Testis (tissue), 3 donors: ENCODE measurements around the gene CADPS2. TPM values are rescaled to one million over a fixed set of nuclear protein-coding genes. Genes with fewer than 3 reads are reported as not detected.

Experiments used
- DNase-seq: peaks from one replicate; pipeline ENCODE4 v3.0.0-alpha.2; 2019
- H3K27ac ChIP-seq, 2 donors: fragments of 200-600 bp; sonication (generic); one replicate each; pipeline ENCODE4 v1.5.1; 2019
- H3K27me3 ChIP-seq: fragments of 200-600 bp; sonication (generic); one replicate; pipeline ENCODE4 v1.5.1; 2019
- H3K36me3 ChIP-seq: fragments of 200-600 bp; sonication (generic); one replicate; pipeline ENCODE4 v1.5.1; 2017; ENCODE audit warnings: low read depth; ENCODE audit errors: missing control alignments
- H3K4me1 ChIP-seq: fragments of 200-600 bp; sonication (generic); one replicate; pipeline ENCODE4 v1.5.1; 2019
- H3K4me3 ChIP-seq, 2 donors: fragments of 200-600 bp; sonication (generic); one replicate each; pipeline ENCODE4 v1.5.1; 2017 to 2019
- H3K9me3 ChIP-seq: fragments of 200-600 bp; sonication (generic); one replicate; pipeline ENCODE4 v1.5.1; 2017
- CTCF ChIP-seq, 3 experiments: fragments of 450-650 bp in 2 of 3; fragments of 200-600 bp in 1 of 3; sonication (generic) in 1 of 3; IDR thresholded peaks; one replicate each; pipeline ENCODE4 v1.5.1; 2016 to 2019; ENCODE audit warnings: antibody characterized with exemption in 3 of 3, mild to moderate bottlenecking in 2 of 3, moderate library complexity in 1 of 3
- POLR2A ChIP-seq: fragments of 450-650 bp; IDR thresholded peaks from one replicate; pipeline ENCODE4 v1.6.1; 2017; ENCODE audit warnings: antibody characterized with exemption, mild to moderate bottlenecking, moderate library complexity
- WGBS, 2 donors: methylation state at CpG; one replicate each; pipeline ENCODE4 v1.1.5; 2018; 5-methylcytosine and 5-hydroxymethylcytosine counted together
- intact Hi-C: fragments of 100-400 bp; cut with DNase I; formaldehyde crosslinking; loops from one replicate; pipeline ENCODE4 v1.15.1; 2023; ENCODE audit warnings: low total_unique reads
- polyA plus RNA-seq: library from polyadenylated mRNA; stranded (reverse); fragments of 350-450 nt; fragmentation: Illumina TruSeq; extraction: RNeasy Lipid Tissue Mini Kit (QIAGEN cat#74804); gene quantifications from one replicate; pipeline ENCODE4 v1.2.3, GENCODE V29; 2014; ENCODE audit warnings: low read depth, low replicate concordance; ENCODE audit not compliant: insufficient read depth
- total RNA-seq, 2 donors: library from RNA; depleted of rRNA; stranded (reverse); fragments of >200 nt; gene quantifications; one replicate each; pipeline ENCODE4 v1.2.3, GENCODE V29; 2016

The CADPS2 gene
- total and polyA plus RNA-seq, 3 donors from 2014 or later: 6.0 to 9.9 (median 9.3) TPM

- Histone ChIP-seq H3K4me3 (no peak overlapping the region), H3K27ac (no peak overlapping the region), H3K36me3 (no peaks in the 10 kb centered on the region), H3K9me3 (no peaks in the 10 kb centered on the region), H3K4me1 (no peaks in the 10 kb centered on the region), H3K27me3 (no peaks in the 10 kb centered on the region)
- DNase-seq: no peak
- intact Hi-C loops: no loop called here
- TF ChIP-seq POLR2A (no peak), CTCF (IDR thresholded peaks at IDR 0.05) (no peak)
- WGBS, 2 donors: 83 to 86% methylated on average over 3 of the region's 3 CpGs
Measured at GRCh38 chr7:122864838-122865237, 21.4 kb downstream of the CADPS2 start.

- no peak overlapping the region for H3K27ac ChIP-seq
- no peaks in the 10 kb centered on the region for H3K9me3 ChIP-seq
- intact Hi-C loops: no loop called here
- no peak overlapping the region for H3K4me3 ChIP-seq
- H3K4me1 ChIP-seq: no peaks in the 10 kb centered on the region
- DNase-seq: no peak
- no peaks in the 10 kb centered on the region for H3K27me3 ChIP-seq
- WGBS, 2 donors: 97% methylated on average over 2 of the region's 2 CpGs
- TF ChIP-seq CTCF (IDR thresholded peaks at IDR 0.05) (no peak), POLR2A (no peak)
- no peaks in the 10 kb centered on the region for H3K36me3 ChIP-seq
Measured at GRCh38 chr7:122864016-122864415, 22.2 kb downstream of the CADPS2 start.

GRCh38 chr7:122858320-122858719 is 27.9 kb downstream of the CADPS2 start:
- intact Hi-C loops: no loop called here
- WGBS, 2 donors: 76 to 79% methylated on average over 3 of the region's 3 CpGs
- DNase-seq: no peak

GRCh38 chr7:122850528-122850927 is 35.7 kb downstream of the CADPS2 start:
- Histone ChIP-seq H3K9me3 (no peaks in the 10 kb centered on the region), H3K27me3 (no peaks in the 10 kb centered on the region), H3K36me3 (no peaks in the 10 kb centered on the region), H3K4me3 (no peak overlapping the region), H3K27ac (no peak overlapping the region), H3K4me1 (no peaks in the 10 kb centered on the region)
- intact Hi-C loops: no loop called here
- TF ChIP-seq CTCF (IDR thresholded peaks at IDR 0.05): no peak
- no peak for DNase-seq

More at GRCh38 chr7:122858320-122858719, 27.9 kb downstream of the CADPS2 start:
- Histone ChIP-seq H3K36me3 (no peaks in the 10 kb centered on the region), H3K9me3 (no peaks in the 10 kb centered on the region), H3K27me3 (no peaks in the 10 kb centered on the region), H3K27ac (no peak overlapping the region), H3K4me3 (no peak overlapping the region), H3K4me1 (no peaks in the 10 kb centered on the region)
- TF ChIP-seq CTCF (IDR thresholded peaks at IDR 0.05) (no peak), POLR2A (no peak)

GRCh38 chr7:122849957-122850328 is 36.3 kb downstream of the CADPS2 start:
- intact Hi-C loops: no loop called here
- WGBS, 2 donors: 82 to 83% methylated on average over 2 to 3 of the region's 3 CpGs
- TF ChIP-seq POLR2A (no peak), CTCF (IDR thresholded peaks at IDR 0.05) (no peak)
- no peak for DNase-seq
- H3K27ac ChIP-seq: no peak overlapping the region
- no peaks in the 10 kb centered on the region for H3K9me3 ChIP-seq
- H3K27me3 ChIP-seq: no peaks in the 10 kb centered on the region
- no peaks in the 10 kb centered on the region for H3K4me1 ChIP-seq
- no peak overlapping the region for H3K4me3 ChIP-seq
- no peaks in the 10 kb centered on the region for H3K36me3 ChIP-seq
